Activated CD4-positive, alpha-beta T cell treated with anti-CD3 and anti-CD28 coated beads, Interleukin-2, amount 50 U/mL, for 24 hours (primary cell): ENCODE measurements around the gene FSTL4.

ENCODE experiments used
- DNase-seq, 2 donors: peaks; one replicate each; pipeline ENCODE4 v3.0.0-alpha.2; 2020; ENCODE audit warnings: low read depth in 1 of 2, low spot score in 1 of 2

The FSTL4 gene

DNA sequence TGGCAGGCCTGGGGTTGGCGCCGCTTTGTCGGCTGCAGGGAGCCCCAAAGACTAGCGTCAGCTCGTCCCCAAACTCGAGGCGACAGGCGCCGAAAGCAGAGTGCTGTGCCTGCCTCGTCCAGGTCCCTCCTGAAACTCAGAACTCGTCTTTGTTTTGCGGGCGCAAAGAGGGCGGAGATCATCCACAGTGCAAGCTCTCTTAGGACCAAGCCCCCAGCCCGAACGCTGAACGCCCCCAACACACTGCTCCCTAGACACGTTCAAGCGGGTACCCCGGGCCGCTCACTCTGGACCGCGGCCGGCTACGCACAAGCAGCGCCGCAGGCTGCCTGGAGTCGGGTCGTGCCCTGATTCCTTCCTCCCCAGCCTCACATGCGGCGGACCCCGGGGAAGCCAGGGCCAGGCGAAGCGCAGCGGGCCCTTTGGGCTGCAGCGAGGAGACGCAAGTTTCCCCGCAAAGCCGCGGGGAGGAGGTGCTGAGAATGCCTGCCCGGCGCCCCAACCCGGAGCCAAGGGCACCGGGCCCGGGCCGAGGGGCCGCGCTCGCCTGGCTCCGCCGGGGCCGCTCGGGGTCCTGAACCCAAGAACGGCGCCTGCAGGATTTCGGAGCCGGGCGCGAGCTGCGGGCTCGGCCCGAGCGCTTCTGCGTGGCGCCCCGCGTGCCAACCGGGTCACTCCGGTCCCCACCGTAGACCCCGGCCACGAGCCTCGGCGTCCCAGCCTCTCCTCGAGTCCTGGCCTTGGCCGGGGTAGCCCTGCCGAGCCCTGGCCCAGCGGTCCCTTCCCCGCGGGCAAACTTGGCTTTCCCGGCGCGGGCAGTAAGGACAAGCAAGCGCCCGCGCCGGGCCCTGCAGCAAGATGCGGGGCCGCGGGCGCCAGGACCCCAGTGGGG is 738 bp downstream of the FSTL4 start:
- DNase-seq, result peak in 1 of 2 donors; percentile 2

DNA sequence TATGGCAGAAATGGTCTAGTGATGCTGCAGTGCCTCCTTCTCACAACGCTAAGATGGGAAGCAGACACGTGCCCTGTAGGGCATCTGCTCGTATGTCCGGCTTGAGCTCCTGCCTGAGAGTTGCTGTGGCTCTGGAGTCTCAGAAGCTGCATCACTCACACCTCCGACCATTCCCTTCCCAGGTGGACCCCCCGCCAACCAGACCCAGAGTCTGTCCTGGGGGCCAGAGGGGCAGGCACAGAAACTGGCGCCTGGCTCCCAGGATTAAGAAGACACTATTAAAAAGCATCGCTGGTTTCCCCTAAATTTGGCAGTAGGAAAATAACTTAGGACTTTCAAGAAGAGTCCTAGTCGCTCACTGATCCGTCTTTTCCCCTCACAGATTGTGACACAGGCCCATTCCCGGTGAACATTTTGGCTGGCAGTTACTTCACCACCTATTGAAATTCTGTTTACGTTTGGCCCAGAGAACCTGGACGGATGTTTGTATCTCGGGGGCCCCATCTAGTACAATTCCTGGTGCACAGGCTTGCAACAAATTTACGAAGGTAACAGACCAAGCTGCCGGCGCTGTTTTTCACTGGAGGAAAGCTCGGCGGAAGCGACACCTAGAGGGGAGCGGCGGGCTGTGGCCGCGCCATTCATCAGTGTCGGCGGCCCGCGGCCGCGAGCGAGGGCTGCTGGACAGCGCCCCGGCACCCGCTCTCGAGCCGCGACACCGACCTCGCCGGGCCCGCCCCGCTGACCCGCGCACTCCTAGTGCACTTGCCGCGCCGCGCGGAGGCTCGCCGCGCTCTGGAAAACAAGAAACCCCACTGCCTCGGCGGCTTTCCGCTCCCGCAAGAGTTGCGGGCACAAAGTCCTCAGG is 1.6 kb downstream of the FSTL4 start:
- DNase-seq, result peak in 1 of 2 donors; percentile 7

DNA sequence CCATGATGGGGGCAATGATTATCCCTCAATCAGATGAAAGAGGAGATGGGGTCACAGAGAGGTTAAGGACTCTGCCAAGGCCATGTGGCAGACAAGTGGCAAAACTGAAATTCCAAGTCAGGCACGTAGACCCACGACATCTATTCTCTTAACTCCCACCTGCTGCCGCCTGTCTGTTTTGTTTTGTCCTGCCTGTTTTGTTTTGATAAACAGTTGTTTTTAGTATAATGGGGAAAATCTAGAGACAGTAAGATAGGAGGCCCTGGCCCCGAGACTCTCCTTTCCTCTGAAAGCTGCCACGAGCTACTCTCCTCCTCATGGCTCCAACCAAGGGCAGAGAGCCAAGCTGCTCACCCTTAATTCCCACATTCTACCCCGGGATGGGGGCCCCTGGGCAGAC is 4.9 kb downstream of the FSTL4 start:
- DNase-seq, result no peak

DNA sequence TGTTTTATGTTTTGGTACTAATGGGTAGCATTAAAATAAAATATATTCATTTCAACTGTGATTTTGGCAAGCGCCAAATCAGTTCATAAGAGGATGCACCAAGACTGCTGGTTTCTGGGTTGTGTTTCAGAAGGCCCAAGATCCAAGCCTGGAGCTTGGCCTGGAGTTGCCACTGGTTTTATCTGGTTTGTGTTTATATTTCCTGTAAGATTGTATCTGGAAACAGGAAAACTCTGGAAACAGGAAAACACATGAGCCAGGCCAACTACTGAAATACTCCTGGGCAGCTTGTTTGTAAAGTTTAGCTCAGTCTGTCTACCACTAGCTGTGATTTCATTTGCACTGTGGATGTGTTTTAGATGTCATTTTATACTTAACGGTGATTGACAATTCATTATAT is 5.5 kb downstream of the FSTL4 start:
- no peak for DNase-seq

DNA sequence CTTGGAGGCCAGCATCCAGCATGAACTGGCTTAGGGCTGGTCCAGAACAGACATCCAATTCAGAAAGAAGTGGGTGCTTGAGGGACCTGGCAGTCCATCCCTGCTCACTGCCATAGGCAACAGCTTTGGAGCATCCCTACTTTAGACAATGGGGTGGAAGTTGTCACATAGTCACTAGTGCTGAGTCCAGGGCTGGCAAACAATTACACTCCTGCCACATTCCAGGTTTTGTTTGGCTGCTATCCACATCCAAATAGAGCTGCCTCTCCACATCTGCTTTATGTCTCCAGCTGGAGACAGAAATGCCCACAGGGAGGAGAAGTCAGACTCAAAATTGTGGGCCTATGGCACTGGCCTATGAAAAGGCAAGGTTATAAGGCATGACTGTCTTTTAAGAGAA is 7.0 kb downstream of the FSTL4 start:
- DNase-seq, result no peak

DNA sequence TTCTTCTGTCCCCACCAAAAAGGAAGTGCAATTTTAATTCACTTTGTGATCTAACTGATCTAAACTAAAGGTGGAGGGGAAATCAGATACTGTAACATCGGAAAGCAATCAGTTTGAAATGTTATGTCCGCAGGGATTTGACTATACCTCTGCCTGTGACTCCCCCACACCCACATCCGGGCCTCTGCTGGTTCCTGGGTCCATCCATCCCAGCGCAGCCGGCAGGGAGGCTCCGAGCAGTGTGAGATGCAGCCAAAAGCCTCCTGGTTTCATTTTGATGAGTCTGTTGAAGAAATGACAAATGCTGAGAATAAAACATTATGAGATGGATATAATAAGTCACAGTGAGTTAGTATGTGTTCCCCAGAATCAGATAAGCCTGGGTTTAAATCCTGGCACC is 8.6 kb downstream of the FSTL4 start:
- no peak for DNase-seq

DNA sequence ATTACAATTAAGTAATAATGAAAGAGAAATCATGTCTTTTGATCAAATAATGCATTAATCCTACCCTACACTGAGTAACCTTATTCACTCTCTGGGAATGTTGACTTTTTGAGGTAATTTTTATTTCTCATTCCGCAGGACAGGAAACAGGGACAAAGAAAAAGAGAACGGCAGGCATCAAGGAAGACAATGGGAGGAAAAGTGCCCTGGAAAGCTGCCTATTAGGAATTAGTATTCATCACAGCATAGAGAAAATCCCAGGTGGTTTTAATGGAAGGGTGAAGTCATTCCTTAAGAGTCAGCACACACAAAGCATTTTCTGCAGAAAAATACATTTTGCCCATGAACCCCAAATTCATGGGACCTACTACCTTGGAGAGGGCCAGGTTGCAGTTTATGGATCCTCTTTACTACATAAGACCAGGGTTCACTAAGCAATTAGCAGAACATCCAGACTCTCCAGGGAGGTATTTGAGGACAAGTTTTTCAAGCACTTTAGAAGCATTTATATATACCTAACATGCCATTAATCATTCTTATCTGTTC is 9.4 kb downstream of the FSTL4 start:
- no peak for DNase-seq

DNA sequence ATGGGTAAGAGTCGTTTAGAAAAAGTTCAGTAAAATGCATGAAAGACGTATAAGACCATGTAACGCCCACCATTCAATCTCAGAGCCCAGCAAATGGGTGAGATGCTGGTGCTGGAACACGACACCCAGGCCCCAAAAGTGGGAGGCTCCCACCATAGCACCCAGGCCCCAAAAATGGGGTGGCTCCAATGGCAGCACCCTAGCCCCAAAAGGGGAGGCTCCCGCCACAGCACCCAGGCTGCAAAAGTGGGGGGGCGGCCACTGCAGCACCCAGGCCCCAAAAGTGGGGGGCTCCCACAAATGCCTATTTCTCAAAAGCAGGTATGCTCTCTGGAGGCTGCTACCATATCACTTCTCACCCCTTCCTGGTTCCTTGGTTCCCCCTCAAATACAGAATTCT is 12.7 kb downstream of the FSTL4 start:
- DNase-seq, result no peak

DNA sequence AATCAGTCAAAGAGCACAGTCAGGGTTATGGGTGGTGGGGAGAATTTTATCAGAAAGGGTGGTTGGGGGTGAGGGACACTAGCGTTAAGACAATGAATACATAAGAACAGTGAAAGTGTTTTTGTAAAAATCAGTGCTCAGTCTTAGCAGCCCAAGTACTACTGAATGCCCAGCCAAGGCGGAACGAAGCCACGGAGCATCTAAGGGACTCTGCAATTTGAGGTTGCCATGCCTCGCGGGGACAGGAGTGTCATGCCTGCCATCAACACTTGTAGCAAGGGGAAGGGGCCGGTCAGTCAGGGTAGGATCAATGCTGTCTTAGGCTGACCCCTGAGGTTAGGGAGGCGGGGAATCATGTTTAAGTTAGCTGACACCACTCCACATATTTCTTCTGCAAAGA is 13.3 kb downstream of the FSTL4 start:
- DNase-seq, result no peak

DNA sequence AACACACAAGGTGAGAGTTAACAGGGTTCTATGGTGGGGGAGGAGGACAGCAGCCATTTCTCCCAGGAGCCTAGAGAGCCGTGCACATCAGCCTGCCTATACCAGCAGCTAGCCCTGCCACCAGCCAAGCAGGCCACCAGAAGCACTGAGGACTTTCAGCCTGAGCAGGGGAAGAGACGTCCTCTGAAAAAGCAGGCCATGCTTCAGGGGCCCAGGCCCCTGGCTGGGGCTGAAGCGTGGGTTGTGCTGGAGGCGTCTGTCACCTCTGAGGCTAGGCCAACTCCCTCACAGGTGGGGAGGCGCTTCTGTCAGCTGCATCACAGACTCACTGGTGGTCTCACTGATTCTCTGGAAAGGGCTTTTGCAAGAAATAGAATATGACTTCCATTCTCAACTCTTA is 16.3 kb downstream of the FSTL4 start:
- no peak for DNase-seq

DNA sequence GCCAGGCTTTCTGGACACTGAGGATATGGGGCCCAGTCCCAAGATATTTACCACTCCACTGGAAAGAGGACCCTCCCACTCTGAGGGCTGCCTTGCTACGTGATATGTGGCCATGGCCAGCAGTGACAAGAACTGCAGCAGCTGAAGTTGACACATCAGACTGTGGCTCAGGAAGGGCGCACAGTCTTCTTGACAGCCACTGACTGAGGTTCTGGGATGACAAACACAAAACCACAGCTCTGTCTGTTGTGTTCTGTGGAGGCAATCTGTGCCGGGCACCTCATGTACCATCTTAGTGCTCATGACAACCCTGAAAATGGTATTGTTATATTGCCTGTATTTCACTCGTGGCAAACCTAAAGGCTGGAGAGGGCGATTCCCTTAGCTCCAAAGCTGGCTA is 16.9 kb downstream of the FSTL4 start:
- DNase-seq, result no peak

DNA sequence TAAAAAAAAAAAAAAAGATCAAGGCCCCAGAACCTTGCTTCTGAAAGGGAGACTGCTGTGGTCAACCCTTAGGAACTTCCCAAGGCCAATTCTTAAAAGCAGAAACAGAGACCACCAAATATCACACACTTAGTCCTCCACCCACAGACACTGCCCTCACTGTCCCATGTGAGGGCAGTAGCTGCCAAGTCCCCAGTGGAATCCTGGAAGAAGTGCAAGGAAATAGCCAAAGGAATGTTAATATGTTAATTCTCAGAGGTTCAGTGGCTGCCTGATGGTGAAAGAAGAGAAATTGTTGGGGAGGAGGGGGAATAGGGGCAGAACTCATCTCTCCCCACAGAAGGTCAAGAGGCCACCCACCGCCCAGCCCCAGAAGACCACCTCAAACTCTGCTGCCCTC is 23.1 kb downstream of the FSTL4 start:
- no peak for DNase-seq

DNA sequence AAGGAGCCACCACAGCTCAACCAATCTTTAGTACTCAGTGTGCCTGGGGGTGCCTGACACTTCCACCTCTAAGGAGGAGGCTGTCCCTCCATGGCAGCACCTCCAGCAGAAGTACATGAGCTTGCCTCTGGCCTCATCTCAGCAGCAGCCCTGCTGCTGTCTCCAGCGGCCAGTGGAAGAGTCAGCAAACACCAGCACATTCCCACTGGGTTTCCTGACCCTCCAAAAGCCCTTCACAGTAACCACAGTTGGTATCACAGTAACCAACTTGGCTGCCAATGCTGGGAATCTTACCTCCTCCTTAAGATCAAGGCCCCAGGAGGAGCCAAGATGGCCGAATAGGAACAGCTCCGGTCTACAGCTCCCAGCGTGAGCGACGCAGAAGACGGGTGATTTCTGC is 29.4 kb downstream of the FSTL4 start:
- no peak for DNase-seq

DNA sequence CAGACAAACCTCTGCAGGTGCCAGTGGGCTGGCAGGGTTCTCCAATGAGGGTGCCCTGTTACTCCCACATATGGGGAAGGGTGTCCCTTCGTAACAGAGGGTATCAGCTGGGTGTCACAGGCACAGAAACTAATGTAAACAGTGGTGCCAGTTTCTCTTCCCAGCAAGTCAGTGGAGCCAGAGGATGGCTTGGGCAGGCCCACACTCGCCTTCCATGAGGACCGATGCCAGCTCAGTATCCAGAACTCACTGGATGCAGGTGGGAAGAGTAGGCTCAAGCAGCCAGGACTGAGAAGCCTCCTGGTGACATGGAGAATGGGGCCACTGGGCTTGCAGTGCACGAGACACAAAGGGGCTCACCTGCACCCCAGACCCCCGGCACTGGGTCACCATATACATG is 30.4 kb downstream of the FSTL4 start:
- no peak for DNase-seq

DNA sequence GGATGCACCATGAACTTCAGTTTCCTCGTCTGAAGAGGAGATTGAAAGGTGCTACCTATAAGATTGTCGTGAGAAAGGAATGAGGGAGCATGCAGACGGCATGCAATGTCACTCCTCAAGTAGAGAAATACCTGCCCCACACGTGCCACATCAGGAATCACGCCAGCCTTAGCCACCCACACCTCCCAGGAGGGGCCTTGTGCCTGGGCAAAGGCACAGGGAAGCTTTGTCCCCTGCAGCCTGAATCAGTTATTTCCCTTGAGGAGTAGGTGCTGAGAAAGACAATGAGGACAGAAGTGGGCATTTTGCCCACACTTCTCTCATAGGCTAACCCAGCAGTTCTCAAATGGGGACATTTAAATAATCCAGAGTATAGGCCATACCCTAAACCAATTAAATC is 31.0 kb downstream of the FSTL4 start:
- no peak for DNase-seq

DNA sequence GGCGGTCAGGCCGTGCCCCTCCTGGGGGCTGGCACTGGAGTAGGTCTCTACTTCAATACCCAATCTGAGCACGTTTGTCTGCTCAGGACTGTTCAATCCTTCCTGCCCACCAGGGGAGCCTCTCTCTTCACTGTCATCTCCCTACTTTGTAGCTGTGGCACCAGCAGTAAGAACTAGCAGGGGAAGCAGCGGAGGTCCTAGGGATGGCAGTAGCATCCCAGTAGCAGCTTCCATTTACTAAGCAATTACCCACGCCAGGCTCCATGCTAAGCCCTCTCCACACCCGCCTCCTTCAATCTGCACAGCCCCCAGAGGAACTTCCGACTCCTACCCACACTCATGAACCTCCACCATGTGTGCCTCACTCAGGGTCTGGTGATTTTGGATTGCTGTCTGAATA is 31.7 kb downstream of the FSTL4 start:
- DNase-seq, result no peak

DNA sequence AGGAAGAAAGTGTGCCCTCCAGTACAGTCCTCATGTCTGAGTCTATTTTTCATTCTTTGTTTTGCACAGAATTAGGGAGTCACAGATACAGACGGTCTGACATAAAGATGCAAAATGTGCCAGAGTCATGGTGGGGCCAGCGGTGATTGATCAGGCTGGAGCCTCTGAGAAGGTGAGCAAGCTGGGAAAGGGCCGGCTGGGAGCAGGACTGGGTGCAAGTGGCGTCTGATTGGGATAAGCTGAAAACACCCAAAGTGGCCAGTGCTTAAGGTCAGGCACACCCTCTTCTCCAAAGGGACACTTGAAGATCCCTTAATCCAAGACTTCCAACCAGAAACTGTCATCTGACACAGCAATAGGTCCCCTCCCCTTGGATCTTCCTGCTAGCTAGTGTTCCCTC is 32.6 kb downstream of the FSTL4 start:
- no peak for DNase-seq

DNA sequence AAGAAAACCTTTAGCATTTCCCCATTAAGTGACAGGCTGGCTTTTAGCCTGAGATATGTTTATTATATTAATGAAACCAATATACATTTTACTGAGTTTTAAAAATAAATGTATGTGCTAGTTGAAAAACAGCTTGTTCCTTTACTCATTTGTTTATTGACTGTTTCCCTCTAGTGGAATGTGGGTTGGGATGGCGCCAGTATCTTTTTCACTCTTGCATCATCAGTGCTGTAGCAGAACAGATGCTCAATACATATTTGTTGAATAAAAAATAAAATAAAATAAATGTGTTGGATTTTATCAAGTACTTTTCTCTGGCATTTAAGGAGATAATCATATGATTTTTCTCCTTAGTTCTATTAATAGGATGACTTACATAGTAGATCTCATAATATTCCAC is 43.0 kb downstream of the FSTL4 start:
- no peak for DNase-seq

DNA sequence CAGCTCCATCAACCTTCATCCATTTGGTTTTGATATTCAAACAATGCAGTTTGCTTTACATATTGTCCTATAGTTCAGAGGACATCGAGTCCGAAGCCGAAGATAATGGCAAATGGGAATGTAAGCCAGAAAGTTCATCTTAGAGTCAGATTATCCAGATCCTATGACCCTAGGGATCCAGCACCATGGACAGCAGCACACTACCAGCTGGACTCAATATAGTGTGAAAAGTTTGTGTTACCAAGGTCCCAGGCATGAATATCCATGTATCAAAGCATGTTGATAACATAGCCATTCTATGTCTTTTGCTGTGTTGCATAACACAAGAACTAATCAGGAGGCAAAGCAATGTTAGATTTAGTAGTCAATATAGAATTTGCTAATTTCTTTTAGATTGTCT is 46.3 kb downstream of the FSTL4 start:
- DNase-seq, result no peak

DNA sequence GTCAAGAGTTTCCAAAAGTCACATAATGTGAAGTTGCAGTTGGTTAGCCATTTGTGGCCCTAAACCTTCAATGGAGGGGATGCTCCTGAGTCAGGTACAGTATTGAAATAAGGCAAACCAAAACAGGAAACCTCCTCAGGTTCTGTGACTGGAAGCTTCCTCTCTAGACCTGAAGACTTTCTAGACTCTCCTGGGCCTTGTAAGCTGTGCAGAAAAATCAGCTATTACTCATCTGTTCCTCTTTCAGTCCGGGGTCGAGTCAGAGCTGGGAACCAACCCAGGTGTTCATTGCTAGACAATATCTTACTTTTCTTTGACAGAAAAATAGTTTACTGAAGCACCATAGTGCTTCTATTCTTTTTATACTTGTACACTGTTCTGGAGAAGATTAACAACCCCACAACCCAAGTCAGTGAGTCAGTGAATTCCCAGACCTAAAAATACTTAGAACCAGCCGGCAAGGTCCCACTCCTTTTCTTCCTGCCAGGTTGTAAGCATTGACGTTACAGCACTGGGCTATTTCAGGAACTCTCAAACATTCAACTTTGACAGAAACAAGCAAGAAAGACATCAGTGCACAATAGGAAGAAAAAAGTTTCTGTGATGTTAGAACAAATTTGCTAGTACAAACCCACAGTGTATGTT is 47.3 kb downstream of the FSTL4 start:
- DNase-seq, result no peak

DNA sequence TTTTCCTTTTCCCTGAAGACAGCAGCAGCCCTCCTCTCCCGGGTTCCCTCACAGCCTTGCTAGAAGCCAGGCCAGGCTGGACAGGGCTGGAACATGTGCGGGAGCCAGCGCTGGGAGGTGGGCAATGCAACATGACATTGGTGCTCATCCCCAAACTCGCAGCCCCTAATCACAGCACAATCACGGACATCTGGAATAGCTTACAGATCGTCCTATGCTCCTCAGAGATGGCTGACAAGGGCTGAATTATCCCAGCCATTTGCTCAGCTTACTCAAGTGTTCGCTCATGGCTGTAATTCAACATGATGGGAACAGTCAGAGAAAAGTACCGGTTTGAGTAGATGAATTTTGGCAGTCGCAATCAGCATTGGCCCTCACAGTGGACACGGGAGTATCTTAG is 49.8 kb downstream of the FSTL4 start:
- no peak for DNase-seq

DNA sequence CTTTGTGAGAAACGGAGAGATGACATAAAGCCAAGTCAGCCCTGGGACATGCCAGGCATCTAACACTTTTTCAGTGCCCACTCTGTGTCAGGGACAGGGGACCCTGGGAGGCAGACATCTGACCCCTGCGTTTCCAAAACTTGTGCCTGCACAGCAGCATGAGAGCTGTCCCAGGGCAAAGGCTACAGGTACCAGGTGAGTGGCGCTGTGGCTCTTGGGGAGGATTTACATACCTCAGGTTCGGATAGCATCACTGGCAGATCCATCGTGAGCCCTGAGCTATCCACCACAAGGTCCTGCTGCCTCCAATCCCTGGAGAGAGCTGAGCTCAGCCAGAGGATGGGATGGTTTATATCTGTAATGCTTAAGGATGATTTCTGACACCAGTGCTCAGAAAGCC is 52.4 kb downstream of the FSTL4 start:
- no peak for DNase-seq
